ENCODE data around the gene C9orf152. TPM values are rescaled to one million over a fixed set of nuclear protein-coding genes. Genes with fewer than 3 reads are reported as not detected.

C9orf152 gene
- polyA plus RNA-seq, 1 of the 3 experiments (the other 2 are of a cell fraction), result not detected

- POLR2A ChIA-PET, result no interaction called here
- H3K4me1 ChIP-seq (ENCODE audit: control insufficient read depth in 1 of 2, insufficient read depth in 2 of 2, low read depth in 1 of 2, low read length in 1 of 2), result no peaks in the 10 kb centered on the region
- WGBS (ENCODE audit: low lambda C conversion rate), result 62% methylated on average over 5 of the region's 5 CpGs
- H3K36me3 ChIP-seq (replicated peaks in 1 of 2; ENCODE audit: control insufficient read depth in 1 of 2, insufficient read depth in 2 of 2, low read length in 1 of 2), result no peaks in the 10 kb centered on the region
- no peak overlapping the region for H3K4me3 ChIP-seq (ENCODE audit: low read depth in 2 of 2, low read length in 1 of 2)
- no peaks in the 10 kb centered on the region for H3K9me2 ChIP-seq
- H3K4me2 ChIP-seq, result no peak overlapping the region
- no peak overlapping the region for H3K9ac ChIP-seq
- CTCF ChIA-PET, result interaction anchor here (1.2 to 1.8 kb wide), 4 partner anchors 9 to 25 kb away, joined by 3 to 9 read pairs (median 6); no protein-coding TSS in a partner anchor
- H3K27ac ChIP-seq (ENCODE audit: low read depth in 2 of 2, low read length in 1 of 2), result no peak overlapping the region
- no peak for DNase-seq
- H2AFZ ChIP-seq (ENCODE audit: low read depth), result peak overlapping the region; percentile 22; the same call in 1 of the 2 replicates
- no peaks in the 10 kb centered on the region for H3K27me3 ChIP-seq (ENCODE audit: insufficient read depth)
- no peaks in the 10 kb centered on the region for H3K79me2 ChIP-seq (ENCODE audit: insufficient read depth)
- no peaks in the 10 kb centered on the region for H4K20me1 ChIP-seq (ENCODE audit: insufficient read depth)
- H3F3A ChIP-seq (replicated peaks; ENCODE audit: insufficient read depth), result no peaks in the 10 kb centered on the region
- H3K9me3 ChIP-seq, result no peaks in the 10 kb centered on the region
- TF ChIP-seq FOXM1 (IDR thresholded peaks at IDR 0.05; ENCODE audit: low read depth) (no peak), RAD21 (IDR thresholded peaks at IDR 0.05; ENCODE audit: low read length) (no peak), MXI1 (IDR thresholded peaks at IDR 0.05; ENCODE audit: low read depth, low read length) (no peak), SIN3A (IDR thresholded peaks at IDR 0.05; ENCODE audit: borderline replicate concordance, low read depth, low read length) (no peak), REST (IDR thresholded peaks at IDR 0.05; ENCODE audit: low read depth, low read length) (no peak), TCF12 (IDR thresholded peaks at IDR 0.05) (no peak), FOXJ3 (CRISPR knock-in tag; IDR thresholded peaks at IDR 0.05) (no peak)
Measured at GRCh38 chr9:110192531-110193261, 15.3 kb downstream of the C9orf152 start.

- H2AFZ ChIP-seq (ENCODE audit: low read depth), result no peak overlapping the region
- H3K4me1 ChIP-seq (ENCODE audit: control insufficient read depth in 1 of 2, insufficient read depth in 2 of 2, low read depth in 1 of 2, low read length in 1 of 2), result no peaks in the 10 kb centered on the region
- DNase-seq, result no peak
- POLR2A ChIA-PET, result no interaction called here
- H3K27ac ChIP-seq (ENCODE audit: low read depth in 2 of 2, low read length in 1 of 2), result no peak overlapping the region
- no peak overlapping the region for H3K9ac ChIP-seq
- no peaks in the 10 kb centered on the region for H3K79me2 ChIP-seq (ENCODE audit: insufficient read depth)
- H3K4me3 ChIP-seq (ENCODE audit: low read depth in 2 of 2, low read length in 1 of 2), result no peak overlapping the region
- no peaks in the 10 kb centered on the region for H3K9me2 ChIP-seq
- no peak for TF ChIP-seq GABPA (IDR thresholded peaks at IDR 0.05; ENCODE audit: low read depth)
- no peak for TF ChIP-seq YY1 (IDR thresholded peaks at IDR 0.05; ENCODE audit: low read depth)
- TF ChIP-seq CTCF (IDR thresholded peaks at IDR 0.05), result no peak
- no peak for TF ChIP-seq MEF2A (IDR thresholded peaks at IDR 0.05; ENCODE audit: borderline replicate concordance, low read depth)
- no peak for TF ChIP-seq MAX (IDR thresholded peaks at IDR 0.05; ENCODE audit: low read depth)
- no peaks in the 10 kb centered on the region for H4K20me1 ChIP-seq (ENCODE audit: insufficient read depth)
- 81% methylated on average over 2 of the region's 2 CpGs for WGBS (ENCODE audit: low lambda C conversion rate)
- no peak overlapping the region for H3K4me2 ChIP-seq
- no peaks in the 10 kb centered on the region for H3K27me3 ChIP-seq (ENCODE audit: insufficient read depth)
- no peaks in the 10 kb centered on the region for H3F3A ChIP-seq (replicated peaks; ENCODE audit: insufficient read depth)
- H3K9me3 ChIP-seq, result no peaks in the 10 kb centered on the region
- CTCF ChIA-PET, result interaction anchor here (0.6 to 1.8 kb wide), 3 partner anchors 8 to 409 kb away, joined by 3 to 9 read pairs (median 6); no protein-coding TSS in a partner anchor
- H3K36me3 ChIP-seq (replicated peaks in 1 of 2; ENCODE audit: control insufficient read depth in 1 of 2, insufficient read depth in 2 of 2, low read length in 1 of 2), result no peaks in the 10 kb centered on the region
Measured at GRCh38 chr9:110191615-110192014, 16.3 kb downstream of the C9orf152 start.
